WTC11 (cell line): ENCODE data around the gene CHDH. TPM values are rescaled to one million over a fixed set of nuclear protein-coding genes. Genes with fewer than 3 reads are reported as not detected.

Source experiments
- AFF4 ChIP-seq: sonication (generic); formaldehyde crosslinking; IDR thresholded peaks from 2 replicates; pipeline ENCODE4 v1.8.1; 2023; ENCODE audit warnings: mild to moderate bottlenecking, missing genetic modification reagents, borderline replicate concordance
- ATF6 ChIP-seq: sonication (generic); formaldehyde crosslinking; IDR thresholded peaks from 2 replicates; pipeline ENCODE4 v1.8.1; 2023; ENCODE audit warnings: mild to moderate bottlenecking, missing genetic modification reagents
- ERG ChIP-seq: fragments of 250-450 bp; sonication (Bioruptor Pico); IDR thresholded peaks from 2 replicates; pipeline ENCODE4 v1.8.0; 2021; ENCODE audit warnings: mild to moderate bottlenecking
- GABPB1 ChIP-seq: sonication (generic); formaldehyde crosslinking; IDR thresholded peaks from 2 replicates; pipeline ENCODE4 v1.8.1; 2023; ENCODE audit warnings: mild to moderate bottlenecking, missing genetic modification reagents
- GRHL2 ChIP-seq: fragments of 250-450 bp; sonication (Bioruptor Pico); IDR thresholded peaks from 2 replicates; pipeline ENCODE4 v1.8.0; 2022; ENCODE audit warnings: mild to moderate bottlenecking, moderate library complexity; ENCODE audit not compliant: insufficient replicate concordance, severe bottlenecking
- HMGXB4 ChIP-seq: sonication (generic); formaldehyde crosslinking; IDR thresholded peaks from 2 replicates; pipeline ENCODE4 v1.8.1; 2023; ENCODE audit warnings: mild to moderate bottlenecking, moderate library complexity, missing genetic modification reagents
- IRF1 ChIP-seq: sonication (generic); formaldehyde crosslinking; IDR thresholded peaks from 2 replicates; pipeline ENCODE4 v1.8.0; 2023; ENCODE audit warnings: missing genetic modification reagents
- JUN ChIP-seq: sonication (generic); formaldehyde crosslinking; IDR thresholded peaks from 2 replicates; pipeline ENCODE4 v1.8.0; 2023; ENCODE audit warnings: mild to moderate bottlenecking, missing genetic modification reagents
- KAT7 ChIP-seq: sonication (generic); formaldehyde crosslinking; IDR thresholded peaks from 2 replicates; pipeline ENCODE4 v1.8.1; 2023; ENCODE audit warnings: missing genetic modification reagents, mild to moderate bottlenecking, borderline replicate concordance
- MYBL2 ChIP-seq: sonication (generic); formaldehyde crosslinking; IDR thresholded peaks from 2 replicates; pipeline ENCODE4 v1.8.1; 2023; ENCODE audit warnings: mild to moderate bottlenecking, moderate library complexity, missing genetic modification reagents
- NFYB ChIP-seq: sonication (generic); formaldehyde crosslinking; conservative IDR thresholded peaks from 2 replicates; pipeline ENCODE4 v1.8.0; 2022; ENCODE audit warnings: low read depth, missing genetic modification reagents
- NR3C1 ChIP-seq: sonication (generic); formaldehyde crosslinking; conservative IDR thresholded peaks from 2 replicates; pipeline ENCODE4 v1.8.1; 2023; ENCODE audit warnings: low read depth, mild to moderate bottlenecking, missing genetic modification reagents
- RORB ChIP-seq: fragments of 250-450 bp; sonication (Bioruptor Pico); IDR thresholded peaks from 2 replicates; pipeline ENCODE4 v1.9.0; 2021; ENCODE audit warnings: mild to moderate bottlenecking
- TEAD4 ChIP-seq: sonication (generic); formaldehyde crosslinking; IDR thresholded peaks from 2 replicates; pipeline ENCODE4 v1.8.0; 2022; ENCODE audit warnings: mild to moderate bottlenecking, missing genetic modification reagents
- USF2 ChIP-seq: sonication (generic); formaldehyde crosslinking; IDR thresholded peaks from 2 replicates; pipeline ENCODE4 v1.8.1; 2023; ENCODE audit warnings: mild to moderate bottlenecking, missing genetic modification reagents, moderate library complexity
- ZNF317 ChIP-seq: sonication (generic); formaldehyde crosslinking; IDR thresholded peaks from 2 replicates; pipeline ENCODE4 v1.8.1; 2023; ENCODE audit warnings: low read depth, mild to moderate bottlenecking, moderate library complexity, missing genetic modification reagents, borderline replicate concordance
- ZNF416 ChIP-seq: fragments of 250-450 bp; sonication (Bioruptor Pico); IDR thresholded peaks from 2 replicates; pipeline ENCODE4 v1.9.0; 2021; ENCODE audit warnings: mild to moderate bottlenecking, inconsistent platforms
- ZNF423 ChIP-seq: fragments of 250-450 bp; sonication (Bioruptor Pico); IDR thresholded peaks from 2 replicates; pipeline ENCODE4 v2.1.2; 2022; ENCODE audit warnings: mild to moderate bottlenecking, moderate library complexity
- ZNF425 ChIP-seq: fragments of 250-450 bp; sonication (Bioruptor Pico); conservative IDR thresholded peaks from 2 replicates; pipeline ENCODE4 v1.9.0; 2021; ENCODE audit warnings: mild to moderate bottlenecking
- ZNF532 ChIP-seq: fragments of 250-450 bp; sonication (Bioruptor Pico); IDR thresholded peaks from 2 replicates; pipeline ENCODE4 v1.9.0; 2021; ENCODE audit warnings: mild to moderate bottlenecking, borderline replicate concordance
- total RNA-seq: library from RNA; stranded (reverse); gene quantifications from 3 replicates; pipeline ENCODE4 v1.2.3, GENCODE V29; 2021

CHDH gene
- total RNA-seq, 1 experiment from 2014 or later: 11.7 TPM

GRCh38 chr3:53846134-53846850 is at the start of gene CHDH, which contains the start of gene IL17RB (continued):
- peak; percentile 55 for TF ChIP-seq USF2 (CRISPR knock-in tag)
- peak; percentile 17; the same call in 1 of the 2 replicates for TF ChIP-seq NFYB (CRISPR knock-in tag)
- TF ChIP-seq ZNF423 (CRISPR knock-in tag): no peak
- peak; percentile 57; the same call in 1 of the 2 replicates for TF ChIP-seq MYBL2 (CRISPR knock-in tag)
- no peak; the same call in 1 of the 2 replicates for TF ChIP-seq AFF4 (CRISPR knock-in tag)
- peak; percentile 78; the same call in 1 of the 2 replicates for TF ChIP-seq KAT7 (CRISPR knock-in tag)
- no peak for TF ChIP-seq TEAD4 (CRISPR knock-in tag)
- TF ChIP-seq GABPB1 (CRISPR knock-in tag): no peak; the same call in 1 of the 2 replicates
- peak; percentile 93 for TF ChIP-seq NR3C1 (CRISPR knock-in tag)
- TF ChIP-seq ZNF317 (CRISPR knock-in tag): peak; percentile 28; the same call in 1 of the 2 replicates
- TF ChIP-seq HMGXB4 (CRISPR knock-in tag): peak; percentile 88
- no peak for TF ChIP-seq GRHL2
- no peak for TF ChIP-seq ERG (CRISPR knock-in tag)
- TF ChIP-seq ZNF416 (CRISPR knock-in tag): no peak
- peak; percentile 70; the same call in 1 of the 2 replicates for TF ChIP-seq JUN (CRISPR knock-in tag)
- TF ChIP-seq ZNF532 (CRISPR knock-in tag): no peak
- no peak for TF ChIP-seq ZNF425 (CRISPR knock-in tag)
- peak; percentile 85 for TF ChIP-seq IRF1 (CRISPR knock-in tag)
- TF ChIP-seq ATF6 (CRISPR knock-in tag): no peak
- no peak for TF ChIP-seq RORB (CRISPR knock-in tag)
